ENCODE measurements around the gene BCL2L2.
A peak's percentile ranks its signal among the peaks of the same experiment; 100 is the strongest.
"Not testable (repeated sequence)": the region's sequence is repeated elsewhere in the genome, so short reads cannot be mapped to it uniquely, and the experiment has no call there.

Gene BCL2L2

DNA sequence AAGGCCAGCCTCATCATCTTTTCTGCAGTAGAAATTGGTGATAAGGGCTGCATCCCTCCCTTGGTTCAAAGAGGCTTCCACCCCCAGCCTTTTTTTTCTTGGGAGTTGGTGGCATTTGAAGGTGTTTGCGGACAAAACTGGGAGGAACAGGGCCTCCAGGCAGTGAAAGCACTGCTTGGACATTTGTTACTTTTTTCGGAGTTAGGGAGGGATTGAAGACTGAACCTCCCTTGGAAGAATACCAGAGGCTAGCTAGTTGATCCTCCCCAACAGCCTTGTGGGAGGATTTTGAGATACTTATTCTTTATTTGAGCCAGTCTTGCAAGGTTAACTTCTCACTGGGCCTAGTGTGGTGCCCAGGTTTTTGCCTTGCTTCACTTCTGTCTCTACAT is 17.8 kb downstream of the BCL2L2 start:
- DNase-seq (ENCODE audit: low read depth): no peak

DNA sequence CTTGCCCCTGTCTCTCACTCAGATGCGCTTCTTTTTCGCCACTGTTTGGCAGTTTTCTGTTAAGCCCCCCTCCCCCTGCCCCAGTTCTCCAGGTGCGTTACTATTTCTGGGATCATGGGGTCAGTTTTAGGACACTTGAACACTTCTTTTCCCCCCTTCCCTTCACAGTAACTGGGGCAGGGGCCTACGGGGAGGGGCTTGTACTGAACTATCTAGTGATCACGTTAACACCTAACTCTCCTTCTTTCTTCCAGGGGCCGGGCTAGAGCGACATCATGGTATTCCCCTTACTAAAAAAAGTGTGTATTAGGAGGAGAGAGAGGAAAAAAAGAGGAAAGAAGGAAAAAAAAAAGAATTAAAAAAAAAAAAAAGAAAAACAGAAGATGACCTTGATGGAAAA is 18.4 kb downstream of the BCL2L2 start:
- DNase-seq (ENCODE audit: low read depth): no peak

DNA sequence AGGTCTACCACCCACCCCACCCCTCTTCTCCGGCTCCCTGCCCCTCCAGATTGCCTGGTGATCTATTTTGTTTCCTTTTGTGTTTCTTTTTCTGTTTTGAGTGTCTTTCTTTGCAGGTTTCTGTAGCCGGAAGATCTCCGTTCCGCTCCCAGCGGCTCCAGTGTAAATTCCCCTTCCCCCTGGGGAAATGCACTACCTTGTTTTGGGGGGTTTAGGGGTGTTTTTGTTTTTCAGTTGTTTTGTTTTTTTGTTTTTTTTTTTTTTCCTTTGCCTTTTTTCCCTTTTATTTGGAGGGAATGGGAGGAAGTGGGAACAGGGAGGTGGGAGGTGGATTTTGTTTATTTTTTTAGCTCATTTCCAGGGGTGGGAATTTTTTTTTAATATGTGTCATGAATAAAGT is 19.1 kb downstream of the BCL2L2 start:
- DNase-seq (ENCODE audit: low read depth): not testable (repeated sequence)

DNA sequence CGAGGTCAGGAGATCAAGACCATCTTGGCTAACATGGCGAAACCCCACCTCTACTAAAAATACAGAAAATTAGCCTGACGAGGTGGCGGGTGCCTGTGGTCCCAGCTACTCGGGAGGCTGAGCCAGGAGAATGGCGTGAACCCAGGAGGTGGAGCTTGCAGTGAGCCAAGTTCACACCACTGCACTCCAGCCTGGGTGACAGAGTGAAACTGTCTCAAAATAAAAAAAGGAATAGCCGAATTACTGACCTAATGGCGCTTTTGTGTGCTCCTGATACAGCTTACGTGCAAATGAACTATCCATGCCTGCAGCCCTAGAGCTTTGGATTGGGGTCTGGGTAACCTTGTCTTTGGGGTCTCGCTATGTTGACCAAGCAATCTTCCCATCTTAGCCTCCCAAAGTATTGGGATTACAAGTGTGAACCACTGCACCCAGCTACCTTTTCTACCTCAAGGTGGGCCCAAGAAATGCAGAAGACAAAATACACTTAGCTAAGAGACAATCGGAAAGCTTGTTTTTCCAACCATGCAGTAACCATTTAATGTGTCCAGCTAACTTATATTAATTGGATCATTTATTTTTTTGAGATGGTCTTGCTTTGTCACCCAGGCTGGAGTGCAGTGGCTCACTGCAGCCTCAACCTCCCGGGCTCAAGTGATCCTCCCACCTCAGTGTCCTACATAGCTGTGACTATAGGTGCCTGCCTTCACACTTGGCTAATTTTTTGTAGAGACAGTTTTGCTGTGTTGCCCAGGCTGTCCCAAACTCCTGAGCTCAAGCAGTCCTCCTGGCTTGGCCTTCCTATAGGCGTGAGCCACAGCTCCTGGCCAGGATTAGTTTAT is 20.1 kb downstream of the BCL2L2 start:
- no peak for DNase-seq (ENCODE audit: low read depth)

DNA sequence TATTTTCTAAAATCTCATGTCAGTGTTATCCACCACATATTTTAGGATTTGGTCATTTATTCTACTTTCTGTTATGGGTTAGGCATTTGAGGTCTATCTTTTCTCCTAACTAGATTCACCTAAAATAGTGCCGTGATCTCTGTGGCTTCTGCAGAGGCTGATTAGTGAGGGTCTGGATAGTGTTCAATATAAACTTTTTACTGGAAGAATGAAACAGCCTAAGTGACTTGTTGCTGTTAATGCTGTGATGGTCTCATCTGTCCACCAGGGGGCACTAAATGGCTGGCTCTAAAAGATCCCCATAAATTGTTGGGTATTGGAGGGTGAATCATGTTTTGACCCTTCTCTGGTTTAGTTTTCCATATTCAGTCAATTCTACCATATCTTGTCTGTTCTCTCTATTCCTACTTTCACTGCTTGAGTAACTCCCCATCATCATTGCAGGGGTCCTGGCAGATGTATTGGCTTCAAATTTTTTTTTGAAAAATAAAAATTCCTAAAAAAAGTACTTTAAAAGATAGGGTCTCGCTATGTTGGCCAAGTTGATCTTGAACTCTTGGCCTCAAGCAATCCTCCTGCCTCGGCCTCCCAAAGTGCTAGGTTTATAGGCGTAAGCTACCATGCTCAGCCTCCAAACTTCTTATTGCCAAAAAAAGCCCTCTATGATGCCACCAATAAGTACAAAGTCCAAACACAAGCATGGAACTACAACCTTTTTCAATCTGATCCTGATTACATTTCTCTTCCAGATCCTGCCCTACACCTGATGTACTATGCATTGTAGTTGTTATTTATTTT is 21.5 kb downstream of the BCL2L2 start:
- DNase-seq (ENCODE audit: low read depth): peak; percentile 36

DNA sequence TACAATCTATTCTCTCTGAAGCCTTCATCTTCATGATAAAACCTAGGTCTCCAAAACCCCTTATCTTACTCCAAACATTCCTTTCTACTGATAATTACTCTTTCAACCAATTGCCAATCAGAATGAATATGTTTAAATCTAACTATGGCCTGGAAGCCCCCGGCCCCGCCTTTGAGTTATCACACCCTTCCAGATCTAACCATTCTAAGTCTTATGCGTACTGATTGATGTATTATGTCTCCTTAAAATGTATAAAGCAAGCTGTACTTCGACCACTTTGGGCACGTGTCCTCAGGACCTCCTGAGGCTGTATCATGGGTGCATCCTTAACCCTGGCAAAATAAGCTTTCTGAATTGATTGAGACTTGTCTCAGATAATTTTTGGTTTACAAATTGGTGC is 29.0 kb downstream of the BCL2L2 start:
- no peak for DNase-seq (ENCODE audit: low read depth)

DNA sequence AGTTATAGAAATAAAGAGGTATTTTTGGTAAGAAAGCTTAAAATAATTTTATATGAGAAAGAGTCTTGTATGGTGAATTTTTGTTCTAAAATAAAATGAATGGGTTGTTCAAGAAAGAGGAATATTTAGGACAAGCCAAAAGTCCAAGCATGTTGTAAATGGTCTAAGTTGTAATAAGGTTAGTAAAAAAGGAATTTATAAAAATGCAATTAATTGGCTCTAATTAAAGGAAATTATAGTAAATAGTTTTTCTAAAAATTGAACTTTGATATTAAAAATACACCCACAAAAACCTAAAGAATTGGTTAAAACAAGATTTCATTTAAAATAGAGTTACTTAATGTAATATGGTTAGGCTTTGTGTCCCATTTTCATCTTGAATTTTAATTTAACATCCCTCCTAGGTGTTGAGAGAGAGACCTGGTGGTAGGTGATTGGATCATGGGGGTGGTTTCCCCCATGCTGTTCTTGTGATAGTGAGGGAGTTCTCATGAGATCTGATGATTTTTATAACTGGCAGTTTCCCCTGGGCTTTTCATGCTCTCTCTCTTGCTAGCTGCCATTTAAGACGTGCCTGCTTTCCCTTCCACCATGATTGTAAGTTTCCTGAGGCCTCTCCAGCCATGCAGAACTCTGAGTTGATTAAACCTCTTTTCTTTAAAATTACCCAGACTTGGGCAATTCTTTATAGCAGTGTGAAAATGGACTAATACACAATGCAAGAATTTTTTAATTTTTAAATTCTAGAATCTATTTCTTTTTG is 33.1 kb downstream of the BCL2L2 start:
- DNase-seq (ENCODE audit: low read depth): no peak

DNA sequence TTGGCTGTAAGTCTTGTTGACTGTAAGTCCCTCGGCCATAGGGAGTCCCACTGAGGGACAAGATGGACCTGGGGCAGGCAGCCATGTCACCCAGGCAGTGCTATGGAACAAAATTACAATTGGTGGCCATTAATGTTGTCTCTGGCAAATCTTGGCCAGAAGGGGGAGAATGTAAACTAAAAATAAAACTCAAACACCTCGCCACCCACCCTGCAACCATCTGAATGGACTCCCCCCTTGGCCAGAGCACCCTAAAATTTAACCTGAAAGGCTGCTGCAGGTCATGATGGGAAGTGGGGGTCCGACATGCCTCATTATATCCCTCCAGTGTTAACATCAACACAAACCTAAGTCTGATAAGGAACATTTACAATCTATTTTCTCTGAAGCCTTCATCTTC is 37.8 kb downstream of the BCL2L2 start:
- DNase-seq (ENCODE audit: low read depth): no peak

DNA sequence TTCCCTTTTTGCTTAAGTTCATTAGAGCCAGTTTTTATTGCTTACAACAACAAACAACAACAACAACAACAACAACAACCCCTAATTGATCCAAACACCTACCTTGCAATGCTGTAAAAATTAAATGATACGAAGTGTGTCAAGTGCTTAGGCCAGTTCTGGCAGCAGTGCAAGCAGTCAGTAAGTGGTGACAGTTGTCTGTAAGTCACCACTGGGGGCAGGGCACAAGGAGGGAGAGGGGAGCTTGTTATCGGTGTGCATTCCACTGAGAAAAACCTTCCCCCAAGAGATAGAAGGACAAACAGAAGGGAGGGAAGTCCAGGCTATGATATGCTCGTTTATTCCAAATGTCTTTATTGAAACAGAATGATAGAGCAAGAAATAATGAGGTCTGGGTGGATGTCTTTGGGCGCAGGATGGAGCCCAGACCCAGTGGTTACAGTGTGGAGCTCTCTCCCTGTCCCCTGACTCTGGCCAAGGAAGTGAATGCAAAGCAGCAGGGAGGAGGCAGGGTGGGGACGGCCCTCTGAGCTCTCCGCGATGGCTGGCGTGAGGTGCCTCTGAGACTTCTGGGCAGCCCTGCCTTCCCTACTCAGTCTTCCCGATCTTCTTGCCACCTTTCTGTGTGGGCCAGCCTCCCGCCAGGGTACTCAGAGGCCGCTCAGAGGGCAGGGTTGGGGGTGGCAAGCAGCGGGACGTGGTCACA is 39.5 kb downstream of the BCL2L2 start:
- no peak for DNase-seq (ENCODE audit: low read depth)

DNA sequence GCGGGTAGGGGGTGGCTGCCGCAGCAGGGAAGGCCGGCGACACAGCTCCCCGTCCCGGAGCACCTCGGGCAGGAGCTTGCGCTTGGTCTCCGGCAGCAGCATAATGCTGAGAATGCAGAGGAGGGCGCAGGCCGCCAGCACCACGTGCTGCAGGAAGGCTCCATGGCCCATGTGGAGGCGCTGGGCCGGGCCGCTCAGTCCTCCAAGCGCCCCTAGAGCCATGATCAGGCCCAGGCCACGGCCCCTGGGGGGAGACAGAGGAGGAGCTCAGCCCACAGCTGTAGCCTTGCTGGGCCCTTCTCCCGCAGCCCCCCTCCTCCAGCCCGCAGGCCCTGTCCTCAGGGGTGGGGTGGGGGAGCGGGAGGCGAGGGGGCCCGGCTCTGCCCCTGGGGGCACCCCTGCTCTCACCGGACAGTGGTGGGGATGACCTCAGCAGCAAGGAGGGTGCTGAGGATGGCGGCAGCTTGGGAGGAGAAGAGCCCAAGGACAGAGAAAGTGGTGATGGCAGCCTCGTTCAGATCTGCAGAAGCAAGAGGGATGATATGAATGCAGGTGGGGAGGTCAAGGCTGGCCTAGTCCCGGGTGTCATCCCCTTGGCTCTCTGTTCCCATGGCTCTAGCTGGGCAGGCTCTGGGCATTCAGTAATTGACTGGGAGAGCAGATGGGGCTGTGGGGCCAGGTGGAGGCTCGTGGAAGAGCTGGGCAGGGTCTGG is 40.2 kb downstream of the BCL2L2 start:
- DNase-seq (ENCODE audit: low read depth): no peak

DNA sequence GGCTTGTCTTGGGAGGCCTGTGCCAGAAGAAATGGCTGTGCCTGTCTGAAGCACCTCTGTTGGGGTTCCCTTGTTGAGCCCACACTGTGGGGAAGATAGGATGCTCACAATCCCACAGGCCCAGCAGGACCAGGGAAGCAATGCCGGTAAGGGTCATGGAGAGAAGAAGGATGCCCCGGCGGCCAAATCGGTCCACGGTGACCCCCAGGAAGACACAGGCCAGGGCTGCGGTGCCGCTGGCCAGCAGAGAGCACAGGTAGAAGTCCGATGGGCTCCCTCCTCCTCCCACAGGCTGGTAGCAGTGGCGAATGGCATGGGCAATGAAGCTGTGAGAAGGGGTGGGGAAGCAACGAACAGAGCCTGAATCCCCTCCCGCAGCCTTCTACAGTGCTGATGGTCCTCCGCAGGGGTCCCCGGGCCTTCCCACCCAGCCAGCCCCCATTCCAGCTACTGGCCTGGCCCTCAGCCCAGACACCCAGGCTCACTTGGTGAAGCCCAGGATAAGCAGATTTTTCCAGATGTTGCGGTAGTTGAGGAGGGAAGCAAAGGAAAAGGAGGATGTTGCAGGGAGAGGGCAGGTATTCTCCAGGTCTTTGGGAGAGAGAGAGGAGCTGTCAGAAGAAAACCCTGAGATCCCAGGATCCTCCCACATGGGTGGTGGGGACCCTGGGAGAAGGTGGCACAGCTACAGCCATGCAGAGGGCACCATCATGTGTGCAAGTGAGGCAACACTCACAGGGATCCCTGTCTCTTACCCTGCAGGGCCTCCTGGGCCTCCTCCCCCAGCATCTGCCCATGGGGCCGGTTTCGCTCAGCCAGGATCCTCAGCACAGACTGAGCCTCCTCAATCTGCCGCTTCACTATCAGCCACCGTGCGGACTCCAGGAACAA is 41.0 kb downstream of the BCL2L2 start:
- no peak for DNase-seq (ENCODE audit: low read depth)

DNA sequence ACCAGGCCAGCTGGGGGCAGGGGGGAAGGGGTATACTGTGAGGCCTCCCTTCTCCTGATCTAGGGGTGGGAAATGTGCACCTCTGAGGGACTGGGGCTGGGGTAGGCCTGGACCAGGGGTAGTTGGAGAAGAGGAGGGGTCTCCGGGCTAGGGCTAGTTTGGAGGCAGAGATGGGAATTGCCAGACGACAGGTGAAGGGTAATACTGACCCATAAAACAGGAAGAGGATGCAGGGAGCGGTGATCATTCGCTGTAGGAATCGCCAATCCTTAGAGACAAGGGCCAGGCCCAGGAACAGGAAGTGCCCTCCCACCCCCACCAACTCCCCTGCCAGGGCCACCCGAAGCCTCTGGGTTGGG is 41.6 kb downstream of the BCL2L2 start:
- no peak for DNase-seq (ENCODE audit: low read depth)

DNA sequence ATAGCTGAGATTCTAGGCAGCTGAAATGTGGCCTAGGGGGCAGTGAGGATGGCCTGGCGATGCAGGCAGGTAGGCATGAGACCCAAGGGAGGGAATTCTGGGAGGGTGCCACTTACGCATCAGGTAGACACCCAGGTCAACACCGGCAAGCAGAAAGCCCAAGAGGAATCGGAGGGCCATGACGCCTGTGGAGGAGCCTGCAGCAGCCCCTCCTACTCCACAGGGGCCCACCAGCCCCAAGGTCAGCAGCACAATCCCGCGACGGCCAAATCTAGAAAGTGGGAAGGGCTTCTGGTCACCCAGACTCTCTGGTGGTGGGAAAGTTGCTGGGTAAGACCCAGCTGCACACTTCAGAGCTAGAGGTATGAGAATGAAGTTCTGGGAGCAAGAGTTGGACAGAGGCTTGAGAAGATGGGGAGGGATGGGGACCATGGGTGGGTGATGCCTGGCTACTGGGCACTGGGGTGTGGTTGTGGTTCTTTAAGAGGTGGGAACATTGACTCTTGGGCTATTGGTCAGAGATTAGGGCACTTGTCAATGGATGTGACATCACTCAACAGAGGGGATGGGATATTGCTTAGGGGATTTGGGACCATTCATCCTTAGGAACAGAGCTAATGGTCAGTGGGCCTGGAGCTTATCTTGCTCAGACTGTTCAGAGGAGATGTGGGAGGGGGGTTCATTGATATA is 42.7 kb downstream of the BCL2L2 start:
- DNase-seq (ENCODE audit: low read depth): no peak

DNA sequence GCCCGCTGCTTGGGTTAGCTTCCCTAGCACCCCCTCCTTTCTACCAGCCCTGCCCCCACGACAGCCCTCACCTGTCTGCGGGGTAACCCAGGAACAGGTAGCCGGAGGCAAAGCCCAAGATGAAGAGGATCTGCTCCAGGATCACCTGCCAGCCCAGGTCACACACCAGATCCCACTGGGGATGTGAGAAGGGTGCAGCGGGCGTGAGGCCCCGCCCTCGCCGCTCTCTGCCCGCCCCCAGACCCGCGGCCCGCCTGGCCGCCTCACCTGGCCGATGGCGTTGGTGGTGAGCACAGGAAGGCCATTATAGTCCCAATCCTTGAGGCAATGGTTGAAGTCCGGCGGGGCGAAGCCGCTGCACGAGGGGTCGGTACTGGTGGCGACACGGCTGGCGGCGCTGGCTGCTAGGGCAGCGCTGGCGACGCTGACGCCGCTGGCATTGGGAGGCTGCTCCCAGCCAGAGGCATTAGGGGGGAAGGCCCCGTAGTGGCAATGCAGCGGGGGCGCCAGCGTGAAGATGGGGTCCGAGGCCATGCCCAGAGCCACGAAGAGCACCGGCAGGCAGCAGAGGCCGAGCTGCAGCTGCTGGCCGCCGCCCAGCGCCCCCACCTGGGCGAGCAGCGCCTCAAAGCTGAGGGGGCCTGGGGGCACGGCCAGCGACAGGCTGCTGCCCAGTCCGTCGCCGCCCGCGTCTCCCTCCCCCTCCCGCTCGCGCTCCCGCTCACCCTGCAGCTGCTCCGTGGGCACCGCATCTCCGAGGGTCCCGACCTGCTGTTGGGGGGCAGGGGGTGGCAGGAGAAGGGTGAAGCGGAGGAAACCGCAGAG is 45.3 kb downstream of the BCL2L2 start:
- no peak for DNase-seq (ENCODE audit: low read depth)

DNA sequence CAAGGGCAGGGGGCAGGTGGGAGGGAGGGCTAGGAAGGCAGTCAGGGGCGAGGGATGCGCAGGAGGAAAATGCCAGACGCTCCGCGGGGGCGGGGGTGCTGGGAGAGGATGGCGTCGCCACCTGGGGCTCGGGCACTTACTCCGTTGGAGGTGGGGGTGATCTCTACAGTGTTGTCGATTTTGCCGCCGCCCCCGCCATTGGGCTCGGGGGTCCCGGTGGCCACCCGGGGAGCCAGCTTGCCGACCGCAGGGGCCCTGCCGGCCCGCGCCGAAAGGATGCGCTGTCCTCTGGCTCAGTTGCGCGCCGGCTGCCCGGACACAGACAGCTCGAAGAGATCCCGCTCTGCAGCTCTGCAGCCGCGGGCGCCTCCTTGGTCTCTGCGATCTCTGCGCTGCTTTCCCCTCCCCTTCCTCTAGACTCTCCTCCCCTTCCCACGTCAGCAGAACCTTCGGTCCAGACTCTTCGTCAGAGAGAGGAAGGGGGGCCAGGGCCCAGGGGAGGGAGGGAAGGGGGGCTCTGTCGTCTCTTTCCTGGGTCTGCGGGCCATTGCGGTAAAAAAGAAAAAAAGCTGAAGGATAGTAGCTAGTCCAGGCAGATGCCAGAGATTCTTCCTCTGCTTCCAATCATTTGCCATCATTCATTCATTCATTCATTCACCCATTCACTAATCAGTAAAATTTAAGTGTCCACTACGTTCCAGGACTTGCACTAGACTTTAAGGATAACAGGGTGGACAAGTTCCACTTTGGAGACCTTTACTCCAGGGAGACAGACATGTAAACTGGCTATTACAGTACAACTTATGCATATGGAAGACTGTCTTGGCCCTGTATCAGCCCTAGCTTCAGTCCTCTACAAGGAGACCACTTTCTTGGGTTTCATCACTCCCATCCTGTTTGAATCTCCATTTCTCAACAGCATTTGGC is 46.1 kb downstream of the BCL2L2 start, which contains the start of gene SLC22A17:
TSS of gene SLC22A17 (minus strand) at position 382 of the 927 bp plus-strand sequence.
- peak; percentile 26 for DNase-seq (ENCODE audit: low read depth)

DNA sequence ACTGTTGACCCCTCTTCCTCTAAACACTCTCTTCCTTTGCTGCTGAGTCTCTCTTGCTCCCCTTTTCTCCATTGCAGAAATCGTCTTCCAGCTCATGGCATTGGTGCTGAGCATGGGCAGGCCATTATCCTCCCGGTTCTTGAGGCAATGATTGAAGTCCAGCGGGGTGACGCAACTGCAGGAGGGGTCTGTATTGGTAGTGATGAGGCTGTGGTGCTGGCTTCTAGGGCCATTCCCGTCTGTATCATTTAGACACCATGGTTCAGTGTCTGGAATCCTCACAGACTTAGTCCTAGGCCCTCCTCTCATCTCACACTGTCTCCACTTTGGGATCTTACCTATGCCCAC is 46.8 kb downstream of the BCL2L2 start:
- no peak for DNase-seq (ENCODE audit: low read depth)

DNA sequence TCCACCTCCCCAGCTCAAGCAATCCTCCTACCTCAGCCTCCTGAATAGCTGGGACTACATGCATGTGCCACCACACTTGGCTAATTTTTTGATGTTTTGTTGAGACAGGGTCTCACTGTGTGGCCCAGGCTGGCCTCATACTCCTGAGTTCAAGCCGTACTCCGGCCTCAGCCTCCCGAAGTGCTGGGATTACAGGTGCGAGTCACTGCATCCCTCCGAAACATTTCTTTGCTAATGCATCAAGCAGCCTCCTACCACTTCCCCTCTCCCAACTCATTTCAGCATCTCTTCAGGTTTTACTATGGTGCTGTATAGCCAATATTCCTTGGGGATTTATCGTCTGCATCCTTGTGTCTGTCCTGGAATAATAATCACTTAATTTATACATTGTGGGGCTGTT is 48.4 kb downstream of the BCL2L2 start:
- no peak for DNase-seq (ENCODE audit: low read depth)

Measured in activated T-helper 1 cell treated with Interleukin-2 at 50 U/mL for 16 hours (primary cell).